ENCODE measurements around the gene HSPB1. TPM values are rescaled to one million over a fixed set of nuclear protein-coding genes. Genes with fewer than 3 reads are reported as not detected.
"Not testable (repeated sequence)": the region's sequence is repeated elsewhere in the genome, so short reads cannot be mapped to it uniquely, and the experiment has no call there.

The HSPB1 gene
- total RNA-seq, 2 experiments from 2014 or later, result 37.2 to 40.4 TPM

DNA sequence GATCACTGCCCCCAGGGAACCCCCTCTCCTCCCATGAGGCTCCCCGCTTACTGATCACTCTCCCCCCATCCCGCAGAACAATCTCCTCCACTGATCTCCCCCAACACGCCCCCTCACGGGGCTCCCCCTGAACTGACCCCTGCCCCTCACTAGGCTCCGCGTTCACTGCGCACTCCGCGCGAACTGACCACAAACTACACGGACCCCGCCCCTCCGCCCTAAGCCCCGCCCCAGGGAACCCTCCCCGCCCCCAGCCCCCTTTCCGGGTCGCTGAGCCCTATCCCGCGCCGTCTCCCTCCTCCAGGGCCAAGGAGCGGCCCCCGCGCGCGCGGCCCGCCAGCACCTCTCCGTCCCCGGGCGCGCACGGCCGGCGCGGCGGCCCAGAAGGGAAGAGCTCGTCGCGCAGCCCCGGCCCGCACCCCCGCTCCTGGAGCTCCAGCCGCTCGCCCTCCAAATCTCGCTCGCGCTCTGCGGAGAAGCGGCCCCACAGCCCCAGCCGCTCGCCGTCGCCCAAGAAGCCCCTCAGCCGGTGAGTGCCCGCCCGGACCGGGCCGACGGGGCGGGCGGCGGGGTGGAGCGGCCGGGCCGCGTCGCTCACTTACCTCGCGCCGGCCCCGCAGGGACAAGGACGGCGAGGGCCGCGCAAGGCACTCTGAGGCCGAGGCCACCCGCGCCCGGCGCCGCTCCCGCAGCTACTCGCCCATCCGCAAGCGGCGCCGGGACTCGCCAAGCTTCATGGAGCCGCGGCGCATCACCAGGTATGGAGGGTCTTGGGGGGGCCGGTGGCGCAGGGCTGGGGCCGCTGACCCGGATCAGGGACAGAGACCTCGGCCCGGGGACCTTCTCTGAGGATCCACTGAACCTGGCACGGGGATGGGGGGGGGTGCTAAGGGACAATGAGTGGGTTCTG lies 19.9 kb upstream of the HSPB1 start:
- ChIA-PET CTCF (interaction anchor here (1.0 to 2.2 kb wide), 3 partner anchors 9 to 31 kb away, joined by 3 to 9 read pairs (median 3); no protein-coding TSS in a partner anchor), POLR2A (interaction anchor here (1.0 to 1.7 kb wide), 2 partner anchors 9 to 87 kb away, joined by 3 to 5 read pairs; no protein-coding TSS in a partner anchor)
- peaks cover 43% of the 10 kb centered on the region for H3K27me3 Mint-ChIP-seq (ENCODE audit: low read depth)
- H3K36me3 Mint-ChIP-seq (ENCODE audit: low read depth), result no peaks in the 10 kb centered on the region
- H3K9me3 Mint-ChIP-seq (ENCODE audit: insufficient read depth), result no peaks in the 10 kb centered on the region
- peaks cover 16% of the 10 kb centered on the region for H3K4me1 Mint-ChIP-seq (ENCODE audit: low read depth)
- DNase-seq (no peak), ATAC-seq (peak; percentile 58)
- peak overlapping the region; percentile 34 for H3K4me3 Mint-ChIP-seq
- H3K27ac Mint-ChIP-seq, result no peak overlapping the region

DNA sequence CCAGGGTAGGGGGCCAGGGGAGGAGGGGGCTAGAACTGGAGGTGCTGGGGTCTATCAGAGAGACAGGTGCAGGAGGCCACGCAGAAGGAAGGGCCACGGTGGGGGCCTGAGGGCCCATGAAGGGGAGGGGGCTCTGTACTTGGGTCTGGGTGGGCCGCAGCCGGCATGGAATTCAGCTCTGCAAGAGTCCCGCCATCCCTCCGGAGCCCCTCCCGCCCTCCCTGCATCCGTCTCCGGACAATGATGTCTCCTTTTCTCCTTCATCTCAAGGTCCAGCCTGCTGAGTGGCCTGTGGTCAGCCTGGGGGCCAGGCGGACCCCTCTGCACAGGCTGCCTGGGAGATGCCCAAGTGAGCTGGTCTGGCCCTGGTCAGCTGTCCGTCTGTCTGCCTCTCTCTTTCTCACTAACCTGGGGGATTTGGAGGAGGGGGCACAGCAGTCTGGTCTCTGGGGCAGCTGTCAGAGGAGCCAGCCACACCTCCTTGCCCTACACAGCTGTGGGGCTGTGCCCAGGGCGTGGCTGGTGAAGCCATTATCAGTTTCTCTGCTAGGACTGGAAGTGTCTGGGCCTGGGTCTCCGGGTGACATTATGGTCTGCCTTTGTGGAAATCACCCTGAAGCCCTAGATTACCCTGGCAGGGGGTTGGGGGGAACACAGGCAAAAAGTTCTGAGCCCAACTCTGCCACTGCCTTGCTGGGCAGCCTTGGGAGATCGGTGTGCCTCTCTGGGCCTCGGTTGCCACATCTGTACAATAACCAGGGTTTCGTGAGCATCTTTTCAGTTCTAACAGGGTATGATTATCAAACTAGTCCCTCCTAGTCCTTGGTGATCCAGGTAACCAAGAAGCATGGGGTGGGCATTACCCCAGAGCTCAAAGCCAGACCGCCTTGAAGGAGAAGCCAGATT lies 19.0 kb upstream of the HSPB1 start:
- ChIA-PET POLR2A (interaction anchor here (0.9 to 1.7 kb wide), 3 partner anchors 10 to 86 kb away, joined by 3 to 5 read pairs (median 4); no protein-coding TSS in a partner anchor), CTCF (interaction anchor here (1.2 to 2.2 kb wide), 3 partner anchors 8 to 31 kb away, joined by 4 to 9 read pairs (median 5); no protein-coding TSS in a partner anchor)
- no peaks in the 10 kb centered on the region for H3K9me3 Mint-ChIP-seq (ENCODE audit: insufficient read depth)
- ATAC-seq, result no peak
- peaks cover 16% of the 10 kb centered on the region for H3K4me1 Mint-ChIP-seq (ENCODE audit: low read depth)
- no peak overlapping the region for H3K4me3 Mint-ChIP-seq
- no peak for DNase-seq
- H3K36me3 Mint-ChIP-seq (ENCODE audit: low read depth), result no peaks in the 10 kb centered on the region
- H3K27ac Mint-ChIP-seq, result no peak overlapping the region
- H3K27me3 Mint-ChIP-seq (ENCODE audit: low read depth), result peaks cover 39% of the 10 kb centered on the region

GRCh38 chr7:76285604-76286374 lies 16.7 kb upstream of the HSPB1 start:
- ATAC-seq (no peak), DNase-seq (no peak)
- CTCF ChIA-PET, result interaction anchor here (0.9 to 1.2 kb wide), 2 partner anchors 28 to 107 kb away, joined by 3 read pairs; no protein-coding TSS in a partner anchor
- H3K9me3 Mint-ChIP-seq (ENCODE audit: insufficient read depth), result no peaks in the 10 kb centered on the region
- no peak overlapping the region for H3K4me3 Mint-ChIP-seq
- POLR2A ChIA-PET, result interaction anchor here (0.6 to 0.9 kb wide), 2 partner anchors 33 to 210 kb away, joined by 3 to 4 read pairs; no protein-coding TSS in a partner anchor
- no peaks in the 10 kb centered on the region for H3K36me3 Mint-ChIP-seq (ENCODE audit: low read depth)
- no peak overlapping the region for H3K27ac Mint-ChIP-seq
- H3K27me3 Mint-ChIP-seq (ENCODE audit: low read depth), result peaks cover 24% of the 10 kb centered on the region
- peaks cover 14% of the 10 kb centered on the region for H3K4me1 Mint-ChIP-seq (ENCODE audit: low read depth)

- no peak overlapping the region for H3K4me3 Mint-ChIP-seq
- H3K27me3 Mint-ChIP-seq (ENCODE audit: low read depth), result peaks cover 18% of the 10 kb centered on the region
- CTCF ChIA-PET, result interaction anchor here (0.6 to 1.5 kb wide), 3 partner anchors 24 to 109 kb away, joined by 3 to 4 read pairs (median 3); no protein-coding TSS in a partner anchor
- H3K36me3 Mint-ChIP-seq (ENCODE audit: low read depth), result no peaks in the 10 kb centered on the region
- H3K4me1 Mint-ChIP-seq (ENCODE audit: low read depth), result peaks cover 20% of the 10 kb centered on the region
- DNase-seq, result no peak
- ATAC-seq, result no peak
- no peak overlapping the region for H3K27ac Mint-ChIP-seq
- POLR2A ChIA-PET, result interaction anchor here (0.6 kb wide), 1 partner anchor 13 kb away, joined by 3 read pairs; no protein-coding TSS in a partner anchor
- H3K9me3 Mint-ChIP-seq (ENCODE audit: insufficient read depth), result no peaks in the 10 kb centered on the region
Observed at GRCh38 chr7:76286842-76287403, 15.6 kb upstream of the HSPB1 start.

DNA sequence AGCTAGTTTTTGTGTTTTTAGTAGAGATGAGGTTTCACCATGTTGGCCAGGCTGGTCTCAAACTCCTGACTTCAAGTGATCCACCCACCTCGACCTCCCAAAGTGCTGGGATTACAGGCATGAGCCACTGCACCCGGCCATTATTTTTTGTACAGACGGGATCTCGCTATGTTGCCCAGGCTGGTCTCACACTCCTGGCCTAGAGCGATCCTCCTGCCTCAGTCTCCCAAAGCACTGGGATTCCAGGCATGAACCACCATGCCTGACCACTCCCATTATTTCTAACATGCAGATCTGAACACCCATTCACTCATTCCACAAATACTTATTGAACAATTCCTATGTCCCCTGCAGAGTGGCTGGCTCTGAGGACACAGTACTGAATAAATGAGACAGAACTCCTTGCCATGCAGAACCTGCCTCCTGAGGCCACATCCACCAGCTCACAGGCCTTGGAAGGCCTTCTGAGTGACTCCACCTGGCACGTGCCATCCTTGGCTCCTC lies 11.6 kb upstream of the HSPB1 start:
- Mint-ChIP-seq H3K27ac (peak overlapping the region; percentile 72), H3K4me1 (ENCODE audit: low read depth) (peaks cover 15% of the 10 kb centered on the region)
- not testable (repeated sequence) for DNase-seq; H3K9me3 Mint-ChIP-seq (ENCODE audit: insufficient read depth); H3K27me3 Mint-ChIP-seq (ENCODE audit: low read depth); ATAC-seq; H3K36me3 Mint-ChIP-seq (ENCODE audit: low read depth); H3K4me3 Mint-ChIP-seq
- POLR2A ChIA-PET, result interaction anchor here (1.1 to 1.3 kb wide), 2 partner anchors 12 to 27 kb away, joined by 4 to 8 read pairs; no protein-coding TSS in a partner anchor
- CTCF ChIA-PET, result interaction anchor here (0.7 to 3.4 kb wide), 19 partner anchors 9 to 113 kb away, joined by 3 to 93 read pairs (median 6); partner anchors contain the start of genes HSPB1 and YWHAG

- POLR2A ChIA-PET, result interaction anchor here (1.1 to 1.3 kb wide), 2 partner anchors 12 to 26 kb away, joined by 4 to 8 read pairs; no protein-coding TSS in a partner anchor
- DNase-seq (peak; percentile 91), ATAC-seq (peak; percentile 88)
- peaks cover 15% of the 10 kb centered on the region for H3K4me1 Mint-ChIP-seq (ENCODE audit: low read depth)
- peaks cover 4% of the 10 kb centered on the region for H3K27me3 Mint-ChIP-seq (ENCODE audit: low read depth)
- no peak overlapping the region for H3K4me3 Mint-ChIP-seq
- CTCF ChIA-PET, result interaction anchor here (0.7 to 3.4 kb wide), 19 partner anchors 8 to 113 kb away, joined by 3 to 93 read pairs (median 6); partner anchors contain the start of genes HSPB1 and YWHAG
- no peaks in the 10 kb centered on the region for H3K36me3 Mint-ChIP-seq (ENCODE audit: low read depth)
- peak overlapping the region; percentile 72 for H3K27ac Mint-ChIP-seq
- no peaks in the 10 kb centered on the region for H3K9me3 Mint-ChIP-seq (ENCODE audit: insufficient read depth)
Observed at GRCh38 chr7:76291351-76292212, 10.9 kb upstream of the HSPB1 start.

DNA sequence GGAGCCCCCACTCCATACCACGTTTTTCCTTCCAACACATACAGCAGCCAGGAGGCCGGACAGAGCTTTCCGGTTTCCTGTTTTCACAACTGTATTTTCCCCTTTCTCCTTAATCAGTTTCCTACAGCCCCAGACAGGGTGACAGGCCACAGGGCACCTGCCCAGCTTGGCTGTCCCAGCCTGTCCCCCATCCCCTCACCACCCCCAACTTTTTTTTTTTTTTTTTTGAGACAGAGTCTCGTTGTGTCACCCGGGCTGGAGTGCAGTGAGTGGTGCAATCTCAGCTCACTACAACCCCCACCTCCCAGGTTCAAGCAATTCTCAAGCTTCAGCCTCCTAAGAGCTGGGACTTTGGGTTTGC lies 10.3 kb upstream of the HSPB1 start:
- Mint-ChIP-seq H3K4me3 (no peak overlapping the region), H3K27me3 (ENCODE audit: low read depth) (peaks cover 4% of the 10 kb centered on the region), H3K27ac (no peak overlapping the region), H3K9me3 (ENCODE audit: insufficient read depth) (no peaks in the 10 kb centered on the region), H3K36me3 (ENCODE audit: low read depth) (no peaks in the 10 kb centered on the region), H3K4me1 (ENCODE audit: low read depth) (peaks cover 15% of the 10 kb centered on the region)
- ChIA-PET CTCF (interaction anchor here (1.6 to 3.4 kb wide), 7 partner anchors 13 to 114 kb away, joined by 8 to 93 read pairs (median 21); partner anchors contain the start of gene HSPB1), POLR2A (interaction anchor here (0.6 kb wide), 1 partner anchor 20 kb away, joined by 4 read pairs; no protein-coding TSS in a partner anchor)
- ATAC-seq, result no peak
- no peak for DNase-seq

- POLR2A ChIA-PET, result interaction anchor here (0.6 kb wide), 1 partner anchor 19 kb away, joined by 4 read pairs; no protein-coding TSS in a partner anchor
- H3K36me3 Mint-ChIP-seq (ENCODE audit: low read depth); H3K27ac Mint-ChIP-seq; DNase-seq; H3K4me3 Mint-ChIP-seq; H3K9me3 Mint-ChIP-seq (ENCODE audit: insufficient read depth); ATAC-seq; H3K27me3 Mint-ChIP-seq (ENCODE audit: low read depth): not testable (repeated sequence)
- H3K4me1 Mint-ChIP-seq (ENCODE audit: low read depth), result peaks cover 15% of the 10 kb centered on the region
- CTCF ChIA-PET, result interaction anchor here (2.2 to 3.4 kb wide), 5 partner anchors 13 to 115 kb away, joined by 20 to 93 read pairs (median 29); partner anchors contain the start of gene HSPB1
Observed at GRCh38 chr7:76292911-76293310, 9.6 kb upstream of the HSPB1 start.

- ATAC-seq (no peak), DNase-seq (no peak)
- peaks cover 15% of the 10 kb centered on the region for H3K4me1 Mint-ChIP-seq (ENCODE audit: low read depth)
- H3K27me3 Mint-ChIP-seq (ENCODE audit: low read depth), result peaks cover 4% of the 10 kb centered on the region
- CTCF ChIA-PET, result interaction anchor here (1.1 to 3.4 kb wide), 2 partner anchors 20 to 21 kb away, joined by 8 to 93 read pairs; no protein-coding TSS in a partner anchor
- no peak overlapping the region for H3K27ac Mint-ChIP-seq
- H3K36me3 Mint-ChIP-seq (ENCODE audit: low read depth), result no peaks in the 10 kb centered on the region
- no peaks in the 10 kb centered on the region for H3K9me3 Mint-ChIP-seq (ENCODE audit: insufficient read depth)
- no peak overlapping the region for H3K4me3 Mint-ChIP-seq
- POLR2A ChIA-PET, result interaction anchor here (0.9 kb wide), 1 partner anchor 24 kb away, joined by 3 read pairs; no protein-coding TSS in a partner anchor
Observed at GRCh38 chr7:76293407-76293901, 9.0 kb upstream of the HSPB1 start.

All from activated CD8-positive, alpha-beta T cell treated with anti-CD3 and anti-CD28 coated beads, Interleukin-2, amount 10 ng/mL, durations not matched to agents 7 days and 5 days (primary cell).